B cell (primary cell): ENCODE results near the gene CGNL1. TPM values are rescaled to one million over a fixed set of nuclear protein-coding genes. Genes with fewer than 3 reads are reported as not detected.

Experiments used
- ATAC-seq: fragments of 200-7000 bp; cut with Tn5 transposase; one replicate; pipeline ENCODE4 v1.10.0; 2021; ENCODE audit warnings: low read depth, mild to moderate bottlenecking, moderate number of reproducible peaks, moderate library complexity
- CTCF ChIA-PET: fragments of 350-600 bp; sonication (Branson Sonifier 250); formaldehyde crosslinking; loops from one replicate; lab custom pipeline; 2021; ENCODE audit warnings: antibody characterized with exemption, inconsistent platforms; lab: Charles Lee
- POLR2A ChIA-PET: fragments of 350-600 bp; sonication (Branson Sonifier 250); formaldehyde crosslinking; loops from one replicate; lab custom pipeline; 2021; ENCODE audit warnings: antibody characterized with exemption; lab: Charles Lee
- DNase-seq: peaks from one replicate; pipeline ENCODE4 v3.0.0; 2013
- H2AFZ ChIP-seq: 2 replicates; pipeline ENCODE4 v1.6.1; 2012; ENCODE audit warnings: mild to moderate bottlenecking, low read depth, low read length; ENCODE audit not compliant: insufficient read depth, poor library complexity, severe bottlenecking
- H3K27ac ChIP-seq, 2 donors: 1 replicate in 1 of 2; 2 replicates in 1 of 2; pipeline ENCODE4 v1.5.1; 2012 to 2013; ENCODE audit warnings: low read length in 2 of 2, mild to moderate bottlenecking in 2 of 2, moderate library complexity in 1 of 2
- H3K27me3 ChIP-seq, 4 experiments: fragments of 200-600 bp in 1 of 4; sonication (generic) in 1 of 4; replicated peaks in 1 of 4; 1 replicate in 2 of 4; 2 replicates in 2 of 4; pipeline versions ENCODE4 v1.6.1 to v1.7.0; 2013 to 2016; ENCODE audit warnings: low read length in 3 of 4, mild to moderate bottlenecking in 2 of 4, mixed read lengths in 1 of 4, moderate library complexity in 1 of 4; ENCODE audit not compliant: insufficient read depth in 4 of 4, control insufficient read depth in 3 of 4; ENCODE audit errors: control extremely low read depth in 1 of 4
- H3K36me3 ChIP-seq, 2 experiments: replicated peaks in 1 of 2; 1 replicate in 1 of 2; 2 replicates in 1 of 2; pipeline versions ENCODE4 v1.6.1 to v1.7.1; 2013; ENCODE audit warnings: low read length in 1 of 2; ENCODE audit not compliant: insufficient read depth in 2 of 2, control insufficient read depth in 1 of 2; ENCODE audit errors: control extremely low read depth in 1 of 2, extremely low read depth in 1 of 2
- H3K4me1 ChIP-seq, 2 donors: fragments of 200-600 bp in 1 of 2; sonication (generic) in 1 of 2; 1 replicate in 1 of 2; 2 replicates in 1 of 2; pipeline versions ENCODE4 v1.5.1 to v1.6.1; 2013 to 2017; ENCODE audit warnings: low read length in 2 of 2; ENCODE audit not compliant: control insufficient read depth in 2 of 2, insufficient read depth in 2 of 2
- H3K4me2 ChIP-seq: replicated peaks from 2 replicates; pipeline ENCODE3; 2012; ENCODE audit warnings: mild to moderate bottlenecking, low read depth, low read length; ENCODE audit not compliant: poor library complexity, severe bottlenecking
- H3K4me3 ChIP-seq, 5 experiments: fragments of 200-600 bp in 1 of 5; sonication (generic) in 1 of 5; 1 replicate in 3 of 5; 2 replicates in 2 of 5; pipeline versions ENCODE4 v1.5.1 to v1.7.0; 2011 to 2016; ENCODE audit warnings: low read length in 4 of 5, mild to moderate bottlenecking in 4 of 5, low read depth in 2 of 5, control low read depth in 1 of 5, moderate library complexity in 1 of 5; ENCODE audit not compliant: insufficient read depth in 1 of 5; ENCODE audit errors: control extremely low read depth in 1 of 5, extremely low read depth in 1 of 5
- H3K79me2 ChIP-seq: fragments of 200-600 bp; sonication (generic); one replicate; pipeline ENCODE4 v1.6.0; 2016; ENCODE audit warnings: low read length; ENCODE audit not compliant: control insufficient read depth, insufficient read depth
- H3K9ac ChIP-seq: fragments of 200-600 bp; sonication (generic); 2 replicates; pipeline ENCODE4 v1.6.1; 2017; ENCODE audit warnings: mild to moderate bottlenecking, low read length, moderate library complexity
- H3K9me3 ChIP-seq, 3 donors: one replicate each; pipeline versions ENCODE4 v1.6.1 to v1.7.1; 2013; ENCODE audit warnings: low read length in 2 of 3; ENCODE audit not compliant: control insufficient read depth in 2 of 3, insufficient read depth in 1 of 3; ENCODE audit errors: control extremely low read depth in 1 of 3
- H4K20me1 ChIP-seq: 2 replicates; pipeline ENCODE4 v1.6.0; 2012; ENCODE audit warnings: mild to moderate bottlenecking, low read length; ENCODE audit not compliant: insufficient read depth, control insufficient read depth, poor library complexity, severe bottlenecking
- H3K27ac Mint-ChIP-seq: one replicate; pipeline ENCODE4 v1.8.0; 2021; ENCODE audit warnings: mixed read lengths
- H3K27me3 Mint-ChIP-seq: one replicate; pipeline ENCODE4 v1.8.0; 2021; ENCODE audit warnings: mixed read lengths
- H3K4me1 Mint-ChIP-seq: one replicate; pipeline ENCODE4 v1.8.0; 2021; ENCODE audit warnings: mixed read lengths
- H3K4me3 Mint-ChIP-seq: one replicate; pipeline ENCODE4 v1.8.0; 2021; ENCODE audit warnings: mixed read lengths
- H3K9me3 Mint-ChIP-seq: one replicate; pipeline ENCODE4 v1.8.0; 2022; ENCODE audit warnings: mixed read lengths; ENCODE audit not compliant: insufficient read depth
- EZH2 ChIP-seq: IDR thresholded peaks from 2 replicates; pipeline ENCODE4 v1.6.1; 2012; ENCODE audit warnings: borderline replicate concordance, low read depth, mild to moderate bottlenecking, moderate library complexity, low read length; ENCODE audit not compliant: insufficient read depth, poor library complexity, severe bottlenecking
- WGBS: methylation state at CpG from one replicate; pipeline ENCODE4 v1.1.5; 2013; ENCODE audit warnings: missing lambda C conversion rate; ENCODE audit not compliant: insufficient coverage; 5-methylcytosine and 5-hydroxymethylcytosine counted together
- intact Hi-C: fragments of 100-400 bp; cut with micrococcal nuclease; formaldehyde crosslinking; loops from one replicate; pipeline ENCODE4 v1.10.0; 2022
- polyA plus RNA-seq: library from polyadenylated mRNA; depleted of rRNA; stranded (reverse); fragments of >200 nt; gene quantifications from 2 replicates; pipeline ENCODE4 v1.2.3, GENCODE V29; 2012
- total RNA-seq, 2 donors: library from RNA; stranded (reverse); fragments of 120-200 nt in 1 of 2; gene quantifications; 1 replicate in 1 of 2; 2 replicates in 1 of 2; pipeline versions ENCODE4 v1.2.3 to v1.2.4, GENCODE V29; 2013 to 2022
- TF ChIP-seq, protein P1 (sequence below): fragments of 200-600 bp; IDR thresholded peaks from one replicate; pipeline ENCODE4 v1.8.0; 2022; ENCODE audit warnings: antibody characterized with exemption, mild to moderate bottlenecking

The CGNL1 gene
- total and polyA plus RNA-seq, 2 donors (not counting 1 experiment from before 2014, with no cell fraction given): 0.03 to 0.12 TPM

DNA sequence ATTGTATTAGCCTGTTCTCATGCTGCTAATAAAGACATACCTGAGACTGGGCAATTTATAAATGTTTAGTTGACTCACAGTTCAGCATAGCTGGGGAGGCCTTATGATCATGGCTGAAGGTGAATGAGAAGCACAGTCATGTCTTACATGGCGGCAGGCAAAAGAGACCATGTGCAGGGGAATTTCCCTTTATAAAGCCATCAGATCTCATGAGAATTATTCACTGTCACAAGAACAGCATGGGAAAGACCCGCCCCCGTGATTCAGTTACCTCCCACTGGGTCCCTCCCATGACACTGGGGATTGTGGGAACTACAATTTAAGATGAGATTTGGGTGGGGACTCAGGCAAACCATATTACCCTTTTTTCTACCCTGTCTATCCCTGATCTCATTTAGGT, 163.9 kb downstream of the CGNL1 start:
- H3K27me3 ChIP-seq: peaks cover 0 to 5% (median 0%) of the 10 kb centered on the region in 4 experiments
- no peak for ATAC-seq
- H3K36me3 ChIP-seq: no peaks in the 10 kb centered on the region
- TF ChIP-seq, protein P1, sequence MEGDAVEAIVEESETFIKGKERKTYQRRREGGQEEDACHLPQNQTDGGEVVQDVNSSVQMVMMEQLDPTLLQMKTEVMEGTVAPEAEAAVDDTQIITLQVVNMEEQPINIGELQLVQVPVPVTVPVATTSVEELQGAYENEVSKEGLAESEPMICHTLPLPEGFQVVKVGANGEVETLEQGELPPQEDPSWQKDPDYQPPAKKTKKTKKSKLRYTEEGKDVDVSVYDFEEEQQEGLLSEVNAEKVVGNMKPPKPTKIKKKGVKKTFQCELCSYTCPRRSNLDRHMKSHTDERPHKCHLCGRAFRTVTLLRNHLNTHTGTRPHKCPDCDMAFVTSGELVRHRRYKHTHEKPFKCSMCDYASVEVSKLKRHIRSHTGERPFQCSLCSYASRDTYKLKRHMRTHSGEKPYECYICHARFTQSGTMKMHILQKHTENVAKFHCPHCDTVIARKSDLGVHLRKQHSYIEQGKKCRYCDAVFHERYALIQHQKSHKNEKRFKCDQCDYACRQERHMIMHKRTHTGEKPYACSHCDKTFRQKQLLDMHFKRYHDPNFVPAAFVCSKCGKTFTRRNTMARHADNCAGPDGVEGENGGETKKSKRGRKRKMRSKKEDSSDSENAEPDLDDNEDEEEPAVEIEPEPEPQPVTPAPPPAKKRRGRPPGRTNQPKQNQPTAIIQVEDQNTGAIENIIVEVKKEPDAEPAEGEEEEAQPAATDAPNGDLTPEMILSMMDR: no peak
- TF ChIP-seq EZH2: no peak
- no peak overlapping the region for H3K4me3 Mint-ChIP-seq
- peaks cover 41% of the 10 kb centered on the region for H3K27me3 Mint-ChIP-seq
- H3K4me1 Mint-ChIP-seq: no peaks in the 10 kb centered on the region
- H3K4me1 ChIP-seq: no peaks in the 10 kb centered on the region
- POLR2A ChIA-PET: no interaction called here
- no peak overlapping the region for H3K9ac ChIP-seq
- no peak overlapping the region for H2AFZ ChIP-seq
- H3K27ac ChIP-seq: no peak overlapping the region
- H3K27ac Mint-ChIP-seq: no peak overlapping the region
- intact Hi-C loops: loop anchor here (5.0 kb wide), 1 partner anchor 1043 kb away; no protein-coding TSS in a partner anchor
- H3K4me3 ChIP-seq: no peak overlapping the region
- H3K79me2 ChIP-seq: no peaks in the 10 kb centered on the region
- CTCF ChIA-PET: interaction anchor here (0.7 to 8.5 kb wide), 4 partner anchors 12 to 387 kb away, joined by 3 to 70 read pairs (median 34); no protein-coding TSS in a partner anchor
- WGBS: 100% methylated on average over 1 of the region's 3 CpGs
- no peak overlapping the region for H3K4me2 ChIP-seq
- H4K20me1 ChIP-seq: no peaks in the 10 kb centered on the region
- H3K9me3 ChIP-seq: peaks cover 0 to 9% (median 0%) of the 10 kb centered on the region in 3 donors
- H3K9me3 Mint-ChIP-seq: peaks cover 7% of the 10 kb centered on the region
- no peak for DNase-seq

DNA sequence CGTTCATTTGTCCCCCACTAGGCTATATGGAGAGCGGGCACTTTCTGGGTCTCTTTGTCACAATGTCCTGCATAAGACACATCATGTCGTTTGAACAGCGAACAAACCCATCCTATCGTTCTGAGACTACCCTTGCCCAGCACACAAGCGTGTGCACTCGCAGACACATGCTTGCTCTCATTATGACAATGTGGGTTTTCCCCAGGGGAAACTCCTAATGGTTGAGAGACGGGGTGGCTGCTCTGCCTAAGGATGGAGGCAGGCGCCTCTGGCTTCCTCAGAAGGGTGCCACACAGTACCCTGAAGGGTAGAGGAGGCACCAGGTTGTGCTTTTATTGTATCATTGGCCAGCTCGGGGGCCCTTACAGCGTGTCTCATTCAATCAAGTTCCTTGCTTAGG, 164.4 kb downstream of the CGNL1 start:
- ATAC-seq: no peak
- Mint-ChIP-seq H3K9me3 (peaks cover 4% of the 10 kb centered on the region), H3K27ac (no peak overlapping the region), H3K27me3 (peaks cover 41% of the 10 kb centered on the region), H3K4me1 (no peaks in the 10 kb centered on the region), H3K4me3 (no peak overlapping the region)
- no peak overlapping the region for H3K4me2 ChIP-seq
- intact Hi-C loops: loop anchor here (5.0 kb wide), 1 partner anchor 1043 kb away; no protein-coding TSS in a partner anchor
- 58% methylated on average over 11 of the region's 11 CpGs for WGBS
- ChIA-PET POLR2A (no interaction called here), CTCF (interaction anchor here (0.7 to 8.5 kb wide), 4 partner anchors 12 to 1052 kb away, joined by 3 to 70 read pairs (median 34); no protein-coding TSS in a partner anchor)
- H2AFZ ChIP-seq: no peak overlapping the region
- DNase-seq: no peak
- no peaks in the 10 kb centered on the region for H3K4me1 ChIP-seq
- no peak overlapping the region for H3K4me3 ChIP-seq
- TF ChIP-seq EZH2: no peak
- H4K20me1 ChIP-seq: no peaks in the 10 kb centered on the region
- H3K27me3 ChIP-seq: peaks cover 0 to 5% (median 0%) of the 10 kb centered on the region in 4 experiments
- no peaks in the 10 kb centered on the region for H3K36me3 ChIP-seq
- H3K9ac ChIP-seq: no peak overlapping the region
- no peak overlapping the region for H3K27ac ChIP-seq
- H3K9me3 ChIP-seq: peaks cover 0 to 9% (median 0%) of the 10 kb centered on the region in 3 donors
- H3K79me2 ChIP-seq: no peaks in the 10 kb centered on the region
